GM21526 (cell line): ENCODE measurements around the gene CACNA2D1.

Experiments used
- ATAC-seq: cut with Tn5 transposase; IDR thresholded peaks from one replicate; pipeline ENCODE4 v1.9.1; 2021; ENCODE audit warnings: moderate library complexity; ENCODE audit not compliant: unreplicated experiment, low FRiP score

Gene CACNA2D1

GRCh38 chr7:82067628-82068264 lies 375.8 kb downstream of the CACNA2D1 start:
- ATAC-seq, result no peak

- no peak for ATAC-seq
Observed at GRCh38 chr7:82057476-82057875, 386.1 kb downstream of the CACNA2D1 start.

GRCh38 chr7:82056282-82056681 lies 387.3 kb downstream of the CACNA2D1 start:
- no peak for ATAC-seq

GRCh38 chr7:82054544-82054943 lies 389.0 kb downstream of the CACNA2D1 start:
- ATAC-seq, result no peak

- no peak for ATAC-seq
Observed at GRCh38 chr7:82053453-82054032, 390.0 kb downstream of the CACNA2D1 start.

GRCh38 chr7:82051601-82052000 lies 392.0 kb downstream of the CACNA2D1 start:
- ATAC-seq, result no peak

GRCh38 chr7:82050792-82051191 lies 392.8 kb downstream of the CACNA2D1 start:
- ATAC-seq, result no peak

- ATAC-seq, result no peak
Observed at GRCh38 chr7:82049891-82050533, 393.6 kb downstream of the CACNA2D1 start.

- ATAC-seq, result no peak
Observed at GRCh38 chr7:82049442-82049841, 394.1 kb downstream of the CACNA2D1 start.

GRCh38 chr7:82044497-82045080 lies 399.0 kb downstream of the CACNA2D1 start:
- peak; percentile 87 for ATAC-seq

GRCh38 chr7:82039621-82040020 lies 404.0 kb downstream of the CACNA2D1 start:
- ATAC-seq, result no peak

- no peak for ATAC-seq
Observed at GRCh38 chr7:82036146-82036886, 407.3 kb downstream of the CACNA2D1 start.

GRCh38 chr7:82035456-82035855 lies 408.1 kb downstream of the CACNA2D1 start:
- no peak for ATAC-seq

GRCh38 chr7:82032901-82033300 lies 410.7 kb downstream of the CACNA2D1 start:
- ATAC-seq, result no peak

GRCh38 chr7:82029236-82029913 lies 414.2 kb downstream of the CACNA2D1 start:
- no peak for ATAC-seq

- ATAC-seq, result no peak
Observed at GRCh38 chr7:82028097-82028496, 415.5 kb downstream of the CACNA2D1 start.

- no peak for ATAC-seq
Observed at GRCh38 chr7:82021713-82022112, 421.9 kb downstream of the CACNA2D1 start.

GRCh38 chr7:82021036-82021435 lies 422.5 kb downstream of the CACNA2D1 start:
- no peak for ATAC-seq

GRCh38 chr7:82019551-82020475 lies 423.8 kb downstream of the CACNA2D1 start:
- no peak for ATAC-seq
